Osteocyte (in vitro differentiated cells): Measurements from ENCODE around the gene PTPN11. TPM values are rescaled to one million over a fixed set of nuclear protein-coding genes. Genes with fewer than 3 reads are reported as not detected.
"Not testable (repeated sequence)": the region's sequence is repeated elsewhere in the genome, so short reads cannot be mapped to it uniquely, and the experiment has no call there.

Experiments
- DNase-seq: peaks from one replicate; pipeline ENCODE4 v3.0.0; 2021; ENCODE audit warnings: mixed read lengths; ENCODE audit not compliant: unreplicated experiment; ENCODE audit errors: extremely low spot score
- H3K27ac Mint-ChIP-seq: one replicate; pipeline ENCODE4 v1.8.0; 2021; ENCODE audit warnings: mild to moderate bottlenecking, mixed read lengths; ENCODE audit not compliant: unreplicated experiment
- H3K27me3 Mint-ChIP-seq: one replicate; pipeline ENCODE4 v1.8.0; 2021; ENCODE audit warnings: mixed read lengths; ENCODE audit not compliant: unreplicated experiment
- H3K36me3 Mint-ChIP-seq: one replicate; pipeline ENCODE4 v1.8.0; 2021; ENCODE audit warnings: mixed read lengths; ENCODE audit not compliant: unreplicated experiment
- H3K4me1 Mint-ChIP-seq: one replicate; pipeline ENCODE4 v1.8.0; 2021; ENCODE audit warnings: mixed read lengths; ENCODE audit not compliant: unreplicated experiment
- H3K4me3 Mint-ChIP-seq: one replicate; pipeline ENCODE4 v1.8.0; 2021; ENCODE audit warnings: mild to moderate bottlenecking, moderate library complexity, mixed read lengths; ENCODE audit not compliant: unreplicated experiment
- H3K9me3 Mint-ChIP-seq: one replicate; pipeline ENCODE4 v1.8.0; 2021; ENCODE audit warnings: mixed read lengths; ENCODE audit not compliant: unreplicated experiment
- total RNA-seq: library from RNA; stranded (reverse); gene quantifications from 2 replicates; pipeline ENCODE4 v1.2.1, GENCODE V29; 2021
- TF ChIP-seq, protein P1 (sequence below): fragments of 200-600 bp; sonication (generic); IDR thresholded peaks from 2 replicates; pipeline ENCODE4 v1.5.0; 2021; ENCODE audit warnings: antibody characterized with exemption, mild to moderate bottlenecking, moderate library complexity

Gene PTPN11
- total RNA-seq, 1 donor from 2014 or later = 102 TPM

DNA sequence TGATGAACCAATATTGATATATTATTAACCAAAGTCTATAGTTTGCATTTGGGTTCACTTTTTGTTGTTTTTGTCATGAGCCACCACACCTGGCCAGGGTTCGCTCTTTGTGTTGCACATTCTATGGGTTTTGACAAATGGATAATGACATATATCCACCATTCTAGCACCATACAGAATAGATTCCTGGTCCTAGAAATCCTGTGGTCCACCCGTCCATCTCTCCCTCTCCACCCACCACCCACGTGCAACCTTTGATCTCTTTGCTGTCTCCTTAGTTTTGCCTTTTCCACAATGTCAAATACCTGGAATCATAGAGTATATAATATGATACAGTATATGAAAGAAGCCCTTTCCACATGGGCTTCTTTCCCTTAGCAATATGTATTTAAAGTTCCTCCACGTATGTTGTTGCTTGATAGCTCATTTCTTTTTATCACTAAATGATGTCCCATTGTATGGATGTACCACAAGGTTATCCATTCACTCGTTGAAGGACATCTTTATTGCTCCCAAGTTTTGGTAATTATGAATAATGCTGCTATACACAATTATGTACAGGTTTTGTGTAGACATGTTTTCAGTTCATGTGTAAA, 16.7 kb upstream of the PTPN11 start:
- H3K27ac Mint-ChIP-seq = no peak overlapping the region
- peaks cover 1% of the 10 kb centered on the region for H3K4me1 Mint-ChIP-seq
- no peak overlapping the region for H3K4me3 Mint-ChIP-seq
- no peaks in the 10 kb centered on the region for H3K9me3 Mint-ChIP-seq
- peaks cover 19% of the 10 kb centered on the region for H3K36me3 Mint-ChIP-seq
- no peak for DNase-seq
- H3K27me3 Mint-ChIP-seq = no peaks in the 10 kb centered on the region
- TF ChIP-seq, protein P1, sequence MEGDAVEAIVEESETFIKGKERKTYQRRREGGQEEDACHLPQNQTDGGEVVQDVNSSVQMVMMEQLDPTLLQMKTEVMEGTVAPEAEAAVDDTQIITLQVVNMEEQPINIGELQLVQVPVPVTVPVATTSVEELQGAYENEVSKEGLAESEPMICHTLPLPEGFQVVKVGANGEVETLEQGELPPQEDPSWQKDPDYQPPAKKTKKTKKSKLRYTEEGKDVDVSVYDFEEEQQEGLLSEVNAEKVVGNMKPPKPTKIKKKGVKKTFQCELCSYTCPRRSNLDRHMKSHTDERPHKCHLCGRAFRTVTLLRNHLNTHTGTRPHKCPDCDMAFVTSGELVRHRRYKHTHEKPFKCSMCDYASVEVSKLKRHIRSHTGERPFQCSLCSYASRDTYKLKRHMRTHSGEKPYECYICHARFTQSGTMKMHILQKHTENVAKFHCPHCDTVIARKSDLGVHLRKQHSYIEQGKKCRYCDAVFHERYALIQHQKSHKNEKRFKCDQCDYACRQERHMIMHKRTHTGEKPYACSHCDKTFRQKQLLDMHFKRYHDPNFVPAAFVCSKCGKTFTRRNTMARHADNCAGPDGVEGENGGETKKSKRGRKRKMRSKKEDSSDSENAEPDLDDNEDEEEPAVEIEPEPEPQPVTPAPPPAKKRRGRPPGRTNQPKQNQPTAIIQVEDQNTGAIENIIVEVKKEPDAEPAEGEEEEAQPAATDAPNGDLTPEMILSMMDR = no peak

DNA sequence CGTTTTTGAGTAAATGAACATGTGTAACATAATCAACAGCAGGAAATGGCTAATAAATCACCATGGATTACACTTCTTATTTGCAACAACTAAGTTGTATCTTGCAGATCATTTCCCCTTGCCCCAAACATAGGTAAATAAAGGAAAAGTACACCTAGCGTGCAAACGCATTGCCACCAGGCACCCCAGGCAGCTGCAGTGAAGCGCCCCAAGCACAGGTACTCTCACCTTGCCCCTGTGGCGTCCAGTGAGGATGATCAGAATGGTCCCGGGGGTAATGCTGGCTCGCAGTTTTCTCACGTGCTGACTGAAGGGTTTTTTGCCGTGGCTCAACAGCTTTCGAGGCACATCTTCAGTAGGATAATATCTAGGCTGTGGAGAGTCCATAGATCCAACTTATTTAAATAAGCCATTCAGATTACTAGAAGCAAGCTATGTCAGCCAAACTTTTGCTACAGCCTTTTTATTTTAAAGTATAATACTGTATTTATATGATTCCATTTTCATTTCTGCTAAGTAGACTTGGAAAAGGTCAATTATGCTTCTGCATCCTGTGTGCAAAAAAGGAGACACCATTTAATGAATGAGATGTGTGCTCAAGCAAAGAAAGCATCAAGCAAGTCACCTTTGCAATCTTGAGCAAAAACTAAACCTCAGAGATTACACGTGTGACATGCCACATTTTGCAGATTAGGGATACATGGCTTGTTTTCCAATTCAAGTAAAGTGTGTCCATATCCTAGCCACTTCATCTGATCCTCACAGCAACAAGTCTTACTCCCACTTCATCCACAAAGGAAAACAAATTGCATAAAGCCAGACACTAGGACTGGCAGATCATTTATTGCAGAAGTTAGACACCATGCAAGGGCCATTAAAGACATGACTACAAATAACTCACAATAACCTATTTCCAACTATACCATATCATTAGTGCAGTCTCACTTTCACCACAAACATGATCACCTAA, 11.9 kb upstream of the PTPN11 start:
- Mint-ChIP-seq H3K36me3 (peaks cover 38% of the 10 kb centered on the region), H3K4me3 (peak overlapping the region; percentile 99), H3K27me3 (no peaks in the 10 kb centered on the region), H3K4me1 (peaks cover 23% of the 10 kb centered on the region), H3K9me3 (no peaks in the 10 kb centered on the region), H3K27ac (no peak overlapping the region)
- TF ChIP-seq, protein P1 = no peak
- DNase-seq = no peak

DNA sequence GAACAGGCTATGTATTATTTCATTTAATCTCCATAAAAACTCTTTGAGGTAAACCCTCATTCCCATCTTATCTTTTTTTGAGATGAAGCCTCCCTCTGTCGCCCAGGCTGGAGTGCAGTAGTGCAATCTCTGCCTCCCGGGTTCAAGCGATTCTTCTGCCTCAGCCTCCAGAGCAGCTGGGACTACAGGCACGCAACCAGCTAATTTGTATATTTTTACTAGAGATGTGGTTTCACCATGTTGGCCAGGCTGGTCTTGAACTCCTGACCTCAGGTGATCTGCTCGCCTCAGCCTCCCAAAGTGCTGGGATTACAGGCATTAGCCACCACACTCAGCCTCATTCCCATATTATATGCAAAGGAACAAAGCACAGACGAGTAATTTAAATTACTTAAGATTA, 11.1 kb upstream of the PTPN11 start:
- H3K27me3 Mint-ChIP-seq, H3K9me3 Mint-ChIP-seq, DNase-seq: not testable (repeated sequence)
- Mint-ChIP-seq H3K4me1 (peaks cover 23% of the 10 kb centered on the region), H3K4me3 (peak overlapping the region; percentile 99), H3K27ac (peak overlapping the region; percentile 99), H3K36me3 (peaks cover 38% of the 10 kb centered on the region)

DNA sequence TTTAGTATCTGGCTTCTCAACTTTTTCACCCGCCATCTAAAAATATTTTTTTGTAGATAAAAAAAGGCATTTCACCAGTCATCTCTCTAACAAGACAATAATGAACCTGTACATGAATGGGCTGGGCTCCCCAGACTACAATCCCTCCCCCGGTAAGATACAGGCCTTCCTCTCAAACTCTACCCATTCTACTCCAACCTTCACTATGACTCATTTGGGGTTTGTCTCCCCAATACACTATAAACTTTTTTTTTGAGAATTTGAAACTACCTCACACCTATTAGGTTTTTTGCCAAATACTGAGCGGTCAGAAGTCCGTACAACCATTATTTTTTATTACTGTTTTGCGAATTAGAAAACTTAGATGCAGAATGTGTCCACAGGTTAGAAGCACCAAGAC, 10.1 kb upstream of the PTPN11 start:
- no peaks in the 10 kb centered on the region for H3K27me3 Mint-ChIP-seq
- peak overlapping the region; percentile 99 for H3K4me3 Mint-ChIP-seq
- peaks cover 38% of the 10 kb centered on the region for H3K36me3 Mint-ChIP-seq
- TF ChIP-seq, protein P1 = no peak
- no peak for DNase-seq
- peaks cover 23% of the 10 kb centered on the region for H3K4me1 Mint-ChIP-seq
- no peaks in the 10 kb centered on the region for H3K9me3 Mint-ChIP-seq
- H3K27ac Mint-ChIP-seq = peak overlapping the region; percentile 99

DNA sequence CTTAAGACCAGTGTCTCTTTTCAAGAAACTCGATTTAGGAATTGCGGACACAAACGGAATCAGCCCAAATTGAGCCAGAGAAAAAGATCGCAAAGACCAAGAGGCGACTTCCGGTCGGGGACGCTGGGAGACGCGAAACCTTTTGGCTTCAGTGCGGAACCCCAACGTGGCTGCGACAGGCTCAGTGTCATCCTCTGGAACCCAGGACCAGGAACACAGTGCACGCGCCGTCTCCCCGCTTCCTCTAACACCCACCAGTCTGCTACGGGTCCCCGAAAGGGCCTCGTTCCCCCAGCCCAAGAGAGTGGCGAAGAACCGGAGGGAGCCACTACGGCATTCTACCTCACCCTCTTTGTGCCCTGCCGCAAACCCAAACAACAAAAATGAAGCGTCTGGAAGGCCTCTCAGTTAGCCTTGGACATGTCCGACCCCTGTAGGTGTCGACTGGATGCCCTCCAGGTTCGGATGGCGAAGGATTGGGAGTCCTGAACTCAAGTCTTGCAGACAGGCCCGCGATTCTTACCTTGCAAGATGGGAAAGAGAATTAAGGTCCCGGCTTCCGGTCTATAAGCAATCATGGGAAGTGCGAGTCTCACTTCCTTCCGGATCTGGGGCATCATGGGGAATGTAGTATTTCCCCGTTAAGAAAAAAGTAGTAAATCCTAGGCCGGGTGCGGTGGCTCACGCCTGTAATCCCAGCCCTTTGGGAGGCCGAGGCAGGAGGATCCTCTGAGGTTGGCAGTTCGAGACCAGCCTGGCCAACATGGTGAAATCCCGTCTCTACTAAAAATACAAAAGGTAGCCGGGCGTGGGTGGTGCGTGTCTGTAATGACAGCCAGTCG, 9.5 kb upstream of the PTPN11 start, which contains the start of gene RPL6:
Gene RPL6, minus strand, starts transcription at position 542 of the 842 bp plus-strand sequence. CDS start 949 bp downstream, outside the sequence.
- H3K9me3 Mint-ChIP-seq = no peaks in the 10 kb centered on the region
- peaks cover 23% of the 10 kb centered on the region for H3K4me1 Mint-ChIP-seq
- peak; percentile 88 for DNase-seq
- H3K27me3 Mint-ChIP-seq = peaks cover 3% of the 10 kb centered on the region
- TF ChIP-seq, protein P1 = no peak
- peak within 1 kb of the TSS; percentile 99 for H3K4me3 Mint-ChIP-seq
- peaks cover 38% of the 10 kb centered on the region for H3K36me3 Mint-ChIP-seq
- peak within 1 kb of the TSS; percentile 99 for H3K27ac Mint-ChIP-seq
